OCI-LY7 (cell line): ENCODE data around the gene SLC25A22. TPM values are rescaled to one million over a fixed set of nuclear protein-coding genes. Genes with fewer than 3 reads are reported as not detected.

Experiments used
- BruUV-seq: library from RNA; stranded (reverse); fragments of 400-500 nt; replicated peaks from 2 replicates; lab custom pipeline; 2021; lab: Mats Ljungman, UMichigan
- CTCF ChIA-PET: fragments of 300-600 bp; sonication (Branson Sonifier 250); formaldehyde crosslinking; loops from one replicate; lab custom pipeline; 2022; ENCODE audit warnings: antibody characterized with exemption; ENCODE audit not compliant: unreplicated experiment; lab: Charles Lee
- POLR2A ChIA-PET: fragments of 300-600 bp; sonication (Branson Sonifier 250); formaldehyde crosslinking; loops from one replicate; lab custom pipeline; 2022; ENCODE audit warnings: antibody characterized with exemption; lab: Charles Lee
- DNase-seq: peaks from one replicate; pipeline ENCODE4 v3.0.0-alpha.2; 2015; ENCODE audit warnings: low spot score
- H2AFZ ChIP-seq: fragments of 200-600 bp; sonication (generic), shearing (Covaris generic); 2 replicates; pipeline ENCODE4 v1.6.1; 2014; ENCODE audit warnings: mild to moderate bottlenecking, antibody characterized with exemption, low read length, moderate library complexity
- H3K27ac ChIP-seq: fragments of 200-600 bp; sonication (generic); 2 replicates; pipeline ENCODE4 v1.5.1; 2014; ENCODE audit warnings: mixed run types, low read depth, mild to moderate bottlenecking, moderate library complexity, low read length, inconsistent platforms; ENCODE audit not compliant: poor library complexity, severe bottlenecking
- H3K36me3 ChIP-seq: fragments of 200-600 bp; sonication (generic); 2 replicates; pipeline ENCODE4 v1.6.1; 2014; ENCODE audit warnings: mild to moderate bottlenecking, antibody characterized with exemption, low read length, moderate library complexity, mixed read lengths; ENCODE audit not compliant: insufficient read depth
- H3K4me1 ChIP-seq: fragments of 200-600 bp; sonication (generic); 2 replicates; pipeline ENCODE4 v1.5.1; 2014; ENCODE audit warnings: mild to moderate bottlenecking, low read length; ENCODE audit not compliant: insufficient read depth, poor library complexity, severe bottlenecking
- H3K4me2 ChIP-seq: fragments of 200-600 bp; sonication (generic); 2 replicates; pipeline ENCODE4 v1.6.1; 2014; ENCODE audit warnings: mild to moderate bottlenecking, low read length
- H3K4me3 ChIP-seq: fragments of 200-600 bp; sonication (generic); 2 replicates; pipeline ENCODE4 v1.5.1; 2014; ENCODE audit warnings: mild to moderate bottlenecking, low read depth, low read length; ENCODE audit not compliant: poor library complexity, severe bottlenecking
- H3K79me2 ChIP-seq: fragments of 200-600 bp; sonication (generic); 2 replicates; pipeline ENCODE4 v1.6.1; 2016; ENCODE audit warnings: low read depth, mild to moderate bottlenecking, low read length, moderate library complexity, mixed read lengths; ENCODE audit not compliant: insufficient read depth
- H3K9me2 ChIP-seq: fragments of 200-600 bp; sonication (generic); 2 replicates; pipeline ENCODE4 v1.6.1; 2016; ENCODE audit warnings: mild to moderate bottlenecking, low read length, mixed read lengths; ENCODE audit not compliant: insufficient read depth
- H3K9me3 ChIP-seq: fragments of 200-600 bp; sonication (generic); 2 replicates; pipeline ENCODE4 v1.6.1; 2014; ENCODE audit warnings: mild to moderate bottlenecking, mixed run types, low read length, mixed read lengths
- H4K20me1 ChIP-seq: fragments of 200-600 bp; sonication (generic); 2 replicates; pipeline ENCODE4 v1.6.1; 2014; ENCODE audit warnings: mild to moderate bottlenecking, antibody characterized with exemption, low read length, moderate library complexity, mixed read lengths; ENCODE audit not compliant: insufficient read depth
- CTCF ChIP-seq: fragments of 200-600 bp; sonication (generic); conservative IDR thresholded peaks from 2 replicates; pipeline ENCODE4 v1.5.1; 2014; ENCODE audit warnings: mild to moderate bottlenecking, antibody characterized with exemption, low read length, moderate library complexity, mixed read lengths
- EZH2phosphoT487 ChIP-seq: fragments of 200-600 bp; sonication (generic); IDR thresholded peaks from 2 replicates; pipeline ENCODE4 v1.6.1; 2018; ENCODE audit warnings: low read depth, borderline replicate concordance, mild to moderate bottlenecking, mixed run types, antibody characterized with exemption, low read length, moderate library complexity, mixed read lengths
- intact Hi-C: fragments of 100-400 bp; cut with micrococcal nuclease; formaldehyde crosslinking; loops from one replicate; pipeline ENCODE4 v1.10.0; 2022; ENCODE audit not compliant: unreplicated experiment
- total RNA-seq, 2 experiments: library from RNA; depleted of rRNA in 1 of 2; stranded (reverse); fragments of >200 nt in 1 of 2; shearing (Covaris generic) in 1 of 2; gene quantifications; 2 replicates each; pipeline ENCODE4 v1.2.3, GENCODE V29; 2014 to 2022

Gene SLC25A22
- total RNA-seq, 2 experiments from 2014 or later: 30.8 to 50.9 TPM

- H4K20me1 ChIP-seq: no peaks in the 10 kb centered on the region
- H3K4me3 ChIP-seq: no peak overlapping the region
- peaks cover 8% of the 10 kb centered on the region; the same call in 1 of the 2 replicates for H3K79me2 ChIP-seq
- ChIA-PET POLR2A (no interaction called here), CTCF (no interaction called here)
- no peak for DNase-seq
- H3K27ac ChIP-seq: no peak overlapping the region
- H3K36me3 ChIP-seq: peaks cover 30% of the 10 kb centered on the region; the same call in 1 of the 2 replicates
- H3K9me3 ChIP-seq: no peaks in the 10 kb centered on the region
- no peaks in the 10 kb centered on the region for H3K9me2 ChIP-seq
- no peak overlapping the region for H3K4me2 ChIP-seq
- no TSS peak for BruUV-seq
- intact Hi-C loops: no loop called here
- H2AFZ ChIP-seq: no peak overlapping the region
- peaks cover 37% of the 10 kb centered on the region for H3K4me1 ChIP-seq
- TF ChIP-seq EZH2phosphoT487: no peak
- no peak for TF ChIP-seq CTCF
Measured at GRCh38 chr11:801097-801780, 3.2 kb upstream of the SLC25A22 start.

GRCh38 chr11:800473-800872 lies 2.4 kb upstream of the SLC25A22 start:
- TF ChIP-seq CTCF (no peak), EZH2phosphoT487 (no peak)
- Histone ChIP-seq H3K4me3 (no peak overlapping the region), H4K20me1 (no peaks in the 10 kb centered on the region), H3K9me3 (no peaks in the 10 kb centered on the region), H2AFZ (no peak overlapping the region), H3K27ac (no peak overlapping the region), H3K4me2 (no peak overlapping the region), H3K79me2 (peaks cover 8% of the 10 kb centered on the region; the same call in 1 of the 2 replicates), H3K36me3 (peaks cover 30% of the 10 kb centered on the region; the same call in 1 of the 2 replicates), H3K9me2 (no peaks in the 10 kb centered on the region), H3K4me1 (peaks cover 29% of the 10 kb centered on the region)
- POLR2A ChIA-PET: interaction anchor here (0.6 kb wide), 1 partner anchor 9 kb away, joined by 6 read pairs; no protein-coding TSS in a partner anchor
- CTCF ChIA-PET: no interaction called here
- DNase-seq: no peak
- intact Hi-C loops: no loop called here
- BruUV-seq: no TSS peak
